A673 (cell line): ENCODE measurements around the gene HOXA6. TPM values are rescaled to one million over a fixed set of nuclear protein-coding genes. Genes with fewer than 3 reads are reported as not detected.

ENCODE experiments used
- BruUV-seq: library from RNA; stranded (reverse); fragments of 400-500 nt; replicated peaks from 2 replicates; lab custom pipeline; 2021; lab: Mats Ljungman, UMichigan
- CTCF ChIA-PET: fragments of 300-600 bp; sonication (Branson Sonifier 250); formaldehyde crosslinking; loops from one replicate; lab custom pipeline; 2022; ENCODE audit warnings: antibody characterized with exemption; lab: Charles Lee
- POLR2A ChIA-PET: fragments of 300-600 bp; sonication (Branson Sonifier 250); formaldehyde crosslinking; loops from one replicate; lab custom pipeline; 2022; ENCODE audit warnings: antibody characterized with exemption; ENCODE audit not compliant: low non-redundant PET; lab: Charles Lee
- DNase-seq: peaks from one replicate; pipeline ENCODE4 v3.0.0-alpha.2; 2015; ENCODE audit warnings: low spot score
- H3K27ac ChIP-seq: fragments of 200-600 bp; sonication (generic); 2 replicates; pipeline ENCODE4 v1.5.1; 2016; ENCODE audit warnings: mixed run types, low read depth, mild to moderate bottlenecking, mixed read lengths, antibody characterized with exemption, low read length; ENCODE audit not compliant: poor library complexity, severe bottlenecking
- H3K27me3 ChIP-seq: fragments of 200-600 bp; sonication (generic); replicated peaks from 2 replicates; pipeline ENCODE4 v1.6.1; 2017; ENCODE audit warnings: mixed run types, low read depth, mild to moderate bottlenecking, mixed read lengths, antibody characterized with exemption, low read length; ENCODE audit not compliant: insufficient read depth, poor library complexity
- H3K36me3 ChIP-seq: fragments of 200-600 bp; sonication (generic); 2 replicates; pipeline ENCODE4 v1.6.1; 2016; ENCODE audit warnings: mixed run types, mild to moderate bottlenecking, mixed read lengths, antibody characterized with exemption, low read length; ENCODE audit not compliant: insufficient read depth, poor library complexity, severe bottlenecking
- H3K4me1 ChIP-seq: fragments of 200-600 bp; sonication (generic); 2 replicates; pipeline ENCODE4 v1.6.1; 2017; ENCODE audit warnings: mixed run types, mild to moderate bottlenecking, mixed read lengths, antibody characterized with exemption, low read length; ENCODE audit not compliant: insufficient read depth, poor library complexity, severe bottlenecking
- H3K4me3 ChIP-seq: fragments of 200-600 bp; sonication (generic); 2 replicates; pipeline ENCODE4 v1.5.1; 2016; ENCODE audit warnings: low read depth, mixed run types, mild to moderate bottlenecking, mixed read lengths, low read length; ENCODE audit not compliant: poor library complexity, severe bottlenecking
- H3K9me3 ChIP-seq: fragments of 200-600 bp; sonication (generic); 2 replicates; pipeline ENCODE4 v1.6.1; 2016; ENCODE audit warnings: mixed run types, low read depth, mild to moderate bottlenecking, mixed read lengths, antibody characterized with exemption, low read length; ENCODE audit not compliant: poor library complexity, severe bottlenecking
- CTCF ChIP-seq: fragments of 300-800, 200-600 bp; sonication (generic); conservative IDR thresholded peaks from 2 replicates; pipeline ENCODE4 v1.5.1; 2017; ENCODE audit warnings: low read depth, mild to moderate bottlenecking, antibody characterized with exemption, low read length, moderate library complexity, mixed read lengths
- EZH2 ChIP-seq: fragments of 200-600 bp; sonication (generic); IDR thresholded peaks from 2 replicates; pipeline ENCODE4 v1.6.1; 2017; ENCODE audit warnings: borderline replicate concordance, low read depth, mild to moderate bottlenecking, mixed read lengths, antibody characterized with exemption, low read length; ENCODE audit not compliant: poor library complexity, severe bottlenecking
- intact Hi-C: fragments of 100-400 bp; cut with micrococcal nuclease; formaldehyde crosslinking; loops from one replicate; pipeline ENCODE4 v1.10.0; 2022; ENCODE audit not compliant: unreplicated experiment
- total RNA-seq: library from RNA; stranded (reverse); gene quantifications from 2 replicates; pipeline ENCODE4 v1.2.3, GENCODE V29; 2021

The HOXA6 gene
- total RNA-seq, 1 experiment from 2014 or later = not detected

GRCh38 chr7:27100694-27101170 lies 46.8 kb downstream of the HOXA6 start:
- Histone ChIP-seq H3K27me3 (peaks cover 100% of the 10 kb centered on the region), H3K36me3 (no peaks in the 10 kb centered on the region), H3K4me3 (no peak overlapping the region), H3K9me3 (no peaks in the 10 kb centered on the region), H3K4me1 (peaks cover 10% of the 10 kb centered on the region), H3K27ac (no peak overlapping the region)
- intact Hi-C loops = no loop called here
- CTCF ChIA-PET = no interaction called here
- BruUV-seq = no TSS peak
- no peak for DNase-seq
- no peak for TF ChIP-seq CTCF
- no peak for TF ChIP-seq EZH2
- POLR2A ChIA-PET = no interaction called here

GRCh38 chr7:27099453-27100370 lies 47.9 kb downstream of the HOXA6 start:
- Histone ChIP-seq H3K27me3 (peaks cover 100% of the 10 kb centered on the region), H3K36me3 (no peaks in the 10 kb centered on the region), H3K4me1 (peaks cover 10% of the 10 kb centered on the region), H3K27ac (no peak overlapping the region), H3K4me3 (no peak overlapping the region), H3K9me3 (no peaks in the 10 kb centered on the region)
- DNase-seq = no peak
- TF ChIP-seq CTCF = no peak
- TF ChIP-seq EZH2 = no peak
- ChIA-PET POLR2A (no interaction called here), CTCF (no interaction called here)
- intact Hi-C loops = no loop called here
- BruUV-seq = no TSS peak

- intact Hi-C loops = no loop called here
- CTCF ChIA-PET = no interaction called here
- no peak overlapping the region for H3K27ac ChIP-seq
- POLR2A ChIA-PET = no interaction called here
- DNase-seq = no peak
- H3K4me3 ChIP-seq = no peak overlapping the region
- no peaks in the 10 kb centered on the region for H3K9me3 ChIP-seq
- no TSS peak for BruUV-seq
- no peaks in the 10 kb centered on the region for H3K36me3 ChIP-seq
- H3K27me3 ChIP-seq = peaks cover 100% of the 10 kb centered on the region
- TF ChIP-seq CTCF (no peak), EZH2 (peak; percentile 99)
- H3K4me1 ChIP-seq = peaks cover 10% of the 10 kb centered on the region
Measured at GRCh38 chr7:27098578-27099451, 48.8 kb downstream of the HOXA6 start.
